Measurements from ENCODE around the gene LRRC57.
A peak's percentile ranks its signal among the peaks of the same experiment; 100 is the strongest.

The LRRC57 gene

GRCh38 chr15:42549741-42550392 lies 1.3 kb upstream of the LRRC57 start:
- no peak for DNase-seq

GRCh38 chr15:42549032-42549491 lies 469 bp upstream of the LRRC57 start:
- no peak for DNase-seq

GRCh38 chr15:42547918-42548248 lies 710 bp downstream of the LRRC57 start:
- no peak for DNase-seq

- DNase-seq, result no peak
Measured at GRCh38 chr15:42544853-42545629, 3.6 kb downstream of the LRRC57 start.

- no peak for DNase-seq
Measured at GRCh38 chr15:42533246-42533645, 15.3 kb downstream of the LRRC57 start.

GRCh38 chr15:42528970-42529369 lies 19.6 kb downstream of the LRRC57 start:
- no peak for DNase-seq

- no peak for DNase-seq
Measured at GRCh38 chr15:42523331-42523730, 25.3 kb downstream of the LRRC57 start.

GRCh38 chr15:42511007-42511391 lies 37.6 kb downstream of the LRRC57 start:
- no peak for DNase-seq

GRCh38 chr15:42510258-42511006 lies 38.2 kb downstream of the LRRC57 start:
- no peak for DNase-seq

- DNase-seq, result no peak
Measured at GRCh38 chr15:42508263-42508690, 40.3 kb downstream of the LRRC57 start.

- no peak for DNase-seq
Measured at GRCh38 chr15:42507514-42507913, 41.1 kb downstream of the LRRC57 start.

GRCh38 chr15:42504631-42505030 lies 44.0 kb downstream of the LRRC57 start:
- no peak for DNase-seq

- no peak for DNase-seq
Measured at GRCh38 chr15:42503825-42504224, 44.8 kb downstream of the LRRC57 start.

GRCh38 chr15:42502477-42502876 lies 46.1 kb downstream of the LRRC57 start:
- DNase-seq, result no peak

- no peak for DNase-seq
Measured at GRCh38 chr15:42499858-42500609, 48.6 kb downstream of the LRRC57 start.

- DNase-seq, result no peak
Measured at GRCh38 chr15:42498212-42499068, 50.2 kb downstream of the LRRC57 start.

GRCh38 chr15:42495361-42496212 lies 53.0 kb downstream of the LRRC57 start, which contains the start of gene SNAP23:
TSS of gene SNAP23 (plus strand) at chr15:42495634. CDS start at chr15:42511847, 16,213 bp downstream.
- peak; percentile 74 for DNase-seq

GRCh38 chr15:42494998-42495360 lies 53.6 kb downstream of the LRRC57 start:
- no peak for DNase-seq

- no peak for DNase-seq
Measured at GRCh38 chr15:42493679-42494078, 54.9 kb downstream of the LRRC57 start.

GRCh38 chr15:42491539-42492225 lies 56.9 kb downstream of the LRRC57 start:
- no peak for DNase-seq

Measured in stimulated activated CD4-positive, alpha-beta T cell treated with anti-CD3 and anti-CD28 coated beads, Interleukin-12 subunit alpha, Interleukin-12 subunit beta, amount 100 ng/mL, for 4 hours (primary cell).